ENCODE results near the gene KCTD2. TPM values are rescaled to one million over a fixed set of nuclear protein-coding genes. Genes with fewer than 3 reads are reported as not detected.

The KCTD2 gene
- total and polyA plus RNA-seq, 2 of the 13 experiments (the other 11 are each of a cell fraction or from before 2014, with no cell fraction given): 28.3 to 32.6 TPM

GRCh38 chr17:75033346-75034235, 13.4 kb upstream of the KCTD2 start (continued):
- 0 out of 2 replicates have a peak, but pooled peaks have one; percentile 14 for TF ChIP-seq HMG20B (CRISPR knock-in tag; conservative IDR thresholded peaks at IDR 0.05)
- peak; percentile 83; the same call in 1 of the 2 replicates for TF ChIP-seq ZBTB3 (CRISPR knock-in tag; IDR thresholded peaks at IDR 0.05; ENCODE audit: borderline replicate concordance, low read depth)
- no peak for TF ChIP-seq MBD4 (IDR thresholded peaks at IDR 0.05; ENCODE audit: borderline replicate concordance, low read length)
- peak; percentile 69 for TF ChIP-seq HDAC1 (CRISPR knock-in tag; IDR thresholded peaks at IDR 0.05)
- no peak for TF ChIP-seq SP1 (IDR thresholded peaks at IDR 0.05)
- peak; percentile 68; the same call in 1 of the 2 replicates for TF ChIP-seq SP1 (CRISPR knock-in tag; IDR thresholded peaks at IDR 0.05)
- TF ChIP-seq, protein P1, sequence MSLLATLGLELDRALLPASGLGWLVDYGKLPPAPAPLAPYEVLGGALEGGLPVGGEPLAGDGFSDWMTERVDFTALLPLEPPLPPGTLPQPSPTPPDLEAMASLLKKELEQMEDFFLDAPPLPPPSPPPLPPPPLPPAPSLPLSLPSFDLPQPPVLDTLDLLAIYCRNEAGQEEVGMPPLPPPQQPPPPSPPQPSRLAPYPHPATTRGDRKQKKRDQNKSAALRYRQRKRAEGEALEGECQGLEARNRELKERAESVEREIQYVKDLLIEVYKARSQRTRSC (CRISPR knock-in tag; IDR thresholded peaks at IDR 0.05; ENCODE audit: low read depth): peak; percentile 97
- peak; percentile 23; the same call in 1 of the 2 replicates for TF ChIP-seq TEF (CRISPR knock-in tag; IDR thresholded peaks at IDR 0.05)
- no peak; the same call in 1 of the 2 replicates for TF ChIP-seq HHEX (CRISPR knock-in tag; IDR thresholded peaks at IDR 0.05)
- no peak for TF ChIP-seq MAZ (IDR thresholded peaks at IDR 0.05; ENCODE audit: borderline replicate concordance, low read depth, low read length)
- TF ChIP-seq MAZ (CRISPR knock-in tag; IDR thresholded peaks at IDR 0.05; ENCODE audit: low read depth): peak; percentile 87
- TF ChIP-seq TMF1 (CRISPR knock-in tag; IDR thresholded peaks at IDR 0.05; ENCODE audit: low read depth): no peak
- TF ChIP-seq, protein P2, sequence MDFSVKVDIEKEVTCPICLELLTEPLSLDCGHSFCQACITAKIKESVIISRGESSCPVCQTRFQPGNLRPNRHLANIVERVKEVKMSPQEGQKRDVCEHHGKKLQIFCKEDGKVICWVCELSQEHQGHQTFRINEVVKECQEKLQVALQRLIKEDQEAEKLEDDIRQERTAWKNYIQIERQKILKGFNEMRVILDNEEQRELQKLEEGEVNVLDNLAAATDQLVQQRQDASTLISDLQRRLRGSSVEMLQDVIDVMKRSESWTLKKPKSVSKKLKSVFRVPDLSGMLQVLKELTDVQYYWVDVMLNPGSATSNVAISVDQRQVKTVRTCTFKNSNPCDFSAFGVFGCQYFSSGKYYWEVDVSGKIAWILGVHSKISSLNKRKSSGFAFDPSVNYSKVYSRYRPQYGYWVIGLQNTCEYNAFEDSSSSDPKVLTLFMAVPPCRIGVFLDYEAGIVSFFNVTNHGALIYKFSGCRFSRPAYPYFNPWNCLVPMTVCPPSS (IDR thresholded peaks at IDR 0.05): no peak
- peak; percentile 62; the same call in 1 of the 2 replicates for TF ChIP-seq GATAD1 (CRISPR knock-in tag; IDR thresholded peaks at IDR 0.05)
- TF ChIP-seq, protein P3, sequence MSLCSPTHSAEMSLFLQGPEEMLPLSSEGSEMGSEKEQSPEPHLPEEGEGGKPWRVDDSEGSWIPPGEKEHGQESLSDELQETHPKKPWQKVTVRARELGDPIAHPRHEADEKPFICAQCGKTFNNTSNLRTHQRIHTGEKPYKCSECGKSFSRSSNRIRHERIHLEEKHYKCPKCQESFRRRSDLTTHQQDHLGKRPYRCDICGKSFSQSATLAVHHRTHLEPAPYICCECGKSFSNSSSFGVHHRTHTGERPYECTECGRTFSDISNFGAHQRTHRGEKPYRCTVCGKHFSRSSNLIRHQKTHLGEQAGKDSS (CRISPR knock-in tag; IDR thresholded peaks at IDR 0.05; ENCODE audit: borderline replicate concordance, low read depth): 0 out of 2 replicates have a peak, but pooled peaks have one; percentile 77
- TF ChIP-seq KDM1A (CRISPR knock-in tag; IDR thresholded peaks at IDR 0.05): peak; percentile 28; the same call in 1 of the 2 replicates
- TF ChIP-seq, protein P4, sequence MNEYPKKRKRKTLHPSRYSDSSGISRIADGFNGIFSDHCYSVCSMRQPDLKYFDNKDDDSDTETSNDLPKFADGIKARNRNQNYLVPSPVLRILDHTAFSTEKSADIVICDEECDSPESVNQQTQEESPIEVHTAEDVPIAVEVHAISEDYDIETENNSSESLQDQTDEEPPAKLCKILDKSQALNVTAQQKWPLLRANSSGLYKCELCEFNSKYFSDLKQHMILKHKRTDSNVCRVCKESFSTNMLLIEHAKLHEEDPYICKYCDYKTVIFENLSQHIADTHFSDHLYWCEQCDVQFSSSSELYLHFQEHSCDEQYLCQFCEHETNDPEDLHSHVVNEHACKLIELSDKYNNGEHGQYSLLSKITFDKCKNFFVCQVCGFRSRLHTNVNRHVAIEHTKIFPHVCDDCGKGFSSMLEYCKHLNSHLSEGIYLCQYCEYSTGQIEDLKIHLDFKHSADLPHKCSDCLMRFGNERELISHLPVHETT (CRISPR knock-in tag; conservative IDR thresholded peaks at IDR 0.05): peak; percentile 83
- TF ChIP-seq ZBTB25 (CRISPR knock-in tag; IDR thresholded peaks at IDR 0.05): peak; percentile 87
- TF ChIP-seq ATRX (CRISPR knock-in tag; IDR thresholded peaks at IDR 0.05; ENCODE audit: borderline replicate concordance): no peak
- TF ChIP-seq ZNF317 (CRISPR knock-in tag; IDR thresholded peaks at IDR 0.05): no peak
- peak; percentile 88 for TF ChIP-seq ZNF414 (CRISPR knock-in tag; IDR thresholded peaks at IDR 0.05)
- 0 out of 2 replicates have a peak, but pooled peaks have one; percentile 31 for TF ChIP-seq EED (CRISPR knock-in tag; IDR thresholded peaks at IDR 0.05)
- peak; percentile 95 for TF ChIP-seq PRPF4 (IDR thresholded peaks at IDR 0.05; ENCODE audit: low read depth, low read length, poor library complexity, severe bottlenecking)

Data from HepG2 (cell line).